ES-I3 (cell line): ENCODE results near the gene COQ8A.

ENCODE experiments used
- H3K36me3 ChIP-seq: 2 replicates; pipeline ENCODE4 v1.6.1; 2013; ENCODE audit warnings: mild to moderate bottlenecking, low read length, control low read depth, moderate library complexity; ENCODE audit not compliant: insufficient read depth
- H3K4me1 ChIP-seq: 2 replicates; pipeline ENCODE4 v1.6.1; 2013; ENCODE audit warnings: mild to moderate bottlenecking, control low read depth, low read length; ENCODE audit not compliant: insufficient read depth
- H3K9ac ChIP-seq: 2 replicates; pipeline ENCODE4 v1.6.1; 2013; ENCODE audit warnings: low read depth, mild to moderate bottlenecking, low read length, moderate library complexity
- H3K9me3 ChIP-seq: 2 replicates; pipeline ENCODE4 v1.6.1; 2013; ENCODE audit warnings: mild to moderate bottlenecking, low read length, moderate library complexity; ENCODE audit not compliant: control insufficient read depth, insufficient read depth

Gene COQ8A

GRCh38 chr1:226942392-226942791, 2.3 kb downstream of the COQ8A start:
- peaks cover 21% of the 10 kb centered on the region for H3K4me1 ChIP-seq
- no peak overlapping the region for H3K9ac ChIP-seq
- H3K36me3 ChIP-seq = no peaks in the 10 kb centered on the region
- no peaks in the 10 kb centered on the region for H3K9me3 ChIP-seq

- peaks cover 21% of the 10 kb centered on the region for H3K4me1 ChIP-seq
- H3K36me3 ChIP-seq = no peaks in the 10 kb centered on the region
- no peak overlapping the region for H3K9ac ChIP-seq
- no peaks in the 10 kb centered on the region for H3K9me3 ChIP-seq
Measured at GRCh38 chr1:226943156-226943555, 3.1 kb downstream of the COQ8A start.

GRCh38 chr1:226943927-226944326, 3.8 kb downstream of the COQ8A start:
- no peaks in the 10 kb centered on the region for H3K36me3 ChIP-seq
- no peak overlapping the region for H3K9ac ChIP-seq
- H3K9me3 ChIP-seq = no peaks in the 10 kb centered on the region
- H3K4me1 ChIP-seq = peaks cover 17% of the 10 kb centered on the region

GRCh38 chr1:226945106-226945857, 5.2 kb downstream of the COQ8A start:
- Histone ChIP-seq H3K4me1 (peaks cover 16% of the 10 kb centered on the region), H3K36me3 (no peaks in the 10 kb centered on the region), H3K9ac (peak overlapping the region; percentile 11; the same call in 1 of the 2 replicates), H3K9me3 (no peaks in the 10 kb centered on the region)

GRCh38 chr1:226945858-226946245, 5.8 kb downstream of the COQ8A start:
- H3K9ac ChIP-seq = peak overlapping the region; percentile 11; the same call in 1 of the 2 replicates
- no peaks in the 10 kb centered on the region for H3K9me3 ChIP-seq
- no peaks in the 10 kb centered on the region for H3K36me3 ChIP-seq
- H3K4me1 ChIP-seq = peaks cover 16% of the 10 kb centered on the region

GRCh38 chr1:226946285-226946684, 6.2 kb downstream of the COQ8A start:
- Histone ChIP-seq H3K9me3 (no peaks in the 10 kb centered on the region), H3K4me1 (peaks cover 16% of the 10 kb centered on the region), H3K36me3 (no peaks in the 10 kb centered on the region), H3K9ac (no peak overlapping the region)

- Histone ChIP-seq H3K36me3 (no peaks in the 10 kb centered on the region), H3K9ac (no peak overlapping the region), H3K9me3 (no peaks in the 10 kb centered on the region), H3K4me1 (peaks cover 16% of the 10 kb centered on the region)
Measured at GRCh38 chr1:226946841-226947240, 6.7 kb downstream of the COQ8A start.

GRCh38 chr1:226948051-226948450, 8.0 kb downstream of the COQ8A start:
- Histone ChIP-seq H3K36me3 (no peaks in the 10 kb centered on the region), H3K9ac (no peak overlapping the region), H3K4me1 (peaks cover 12% of the 10 kb centered on the region), H3K9me3 (no peaks in the 10 kb centered on the region)

- Histone ChIP-seq H3K4me1 (peaks cover 12% of the 10 kb centered on the region), H3K36me3 (no peaks in the 10 kb centered on the region), H3K9ac (no peak overlapping the region), H3K9me3 (no peaks in the 10 kb centered on the region)
Measured at GRCh38 chr1:226948480-226948879, 8.4 kb downstream of the COQ8A start.

GRCh38 chr1:226948996-226949395, 8.9 kb downstream of the COQ8A start:
- H3K9me3 ChIP-seq = no peaks in the 10 kb centered on the region
- H3K9ac ChIP-seq = no peak overlapping the region
- H3K4me1 ChIP-seq = peaks cover 12% of the 10 kb centered on the region
- no peaks in the 10 kb centered on the region for H3K36me3 ChIP-seq

- H3K4me1 ChIP-seq = peaks cover 12% of the 10 kb centered on the region
- H3K9me3 ChIP-seq = no peaks in the 10 kb centered on the region
- no peaks in the 10 kb centered on the region for H3K36me3 ChIP-seq
- no peak overlapping the region for H3K9ac ChIP-seq
Measured at GRCh38 chr1:226949401-226949800, 9.3 kb downstream of the COQ8A start.

GRCh38 chr1:226950316-226950715, 10.2 kb downstream of the COQ8A start:
- H3K36me3 ChIP-seq = no peaks in the 10 kb centered on the region
- H3K9ac ChIP-seq = no peak overlapping the region

GRCh38 chr1:226950871-226951270, 10.8 kb downstream of the COQ8A start:
- H3K9ac ChIP-seq = no peak overlapping the region
- no peaks in the 10 kb centered on the region for H3K36me3 ChIP-seq

More at GRCh38 chr1:226950316-226950715, 10.2 kb downstream of the COQ8A start:
- Histone ChIP-seq H3K9me3 (no peaks in the 10 kb centered on the region), H3K4me1 (peaks cover 8% of the 10 kb centered on the region)

GRCh38 chr1:226951286-226952117, 11.4 kb downstream of the COQ8A start:
- no peaks in the 10 kb centered on the region for H3K36me3 ChIP-seq
- no peak overlapping the region for H3K9ac ChIP-seq
- H3K4me1 ChIP-seq = no peaks in the 10 kb centered on the region
- H3K9me3 ChIP-seq = no peaks in the 10 kb centered on the region

More at GRCh38 chr1:226950871-226951270, 10.8 kb downstream of the COQ8A start:
- Histone ChIP-seq H3K4me1 (peaks cover 3% of the 10 kb centered on the region), H3K9me3 (no peaks in the 10 kb centered on the region)

- no peaks in the 10 kb centered on the region for H3K9me3 ChIP-seq
- no peaks in the 10 kb centered on the region for H3K36me3 ChIP-seq
- H3K9ac ChIP-seq = no peak overlapping the region
- no peaks in the 10 kb centered on the region for H3K4me1 ChIP-seq
Measured at GRCh38 chr1:226952118-226952441, 12.0 kb downstream of the COQ8A start.
